ENCODE results near the gene PPP4R3A. TPM values are rescaled to one million over a fixed set of nuclear protein-coding genes. Genes with fewer than 3 reads are reported as not detected.
"Not testable (repeated sequence)": the region's sequence is repeated elsewhere in the genome, so short reads cannot be mapped to it uniquely, and the experiment has no call there.

The PPP4R3A gene
- total RNA-seq, 2 donors from 2014 or later = 57.5 to 104 TPM

DNA sequence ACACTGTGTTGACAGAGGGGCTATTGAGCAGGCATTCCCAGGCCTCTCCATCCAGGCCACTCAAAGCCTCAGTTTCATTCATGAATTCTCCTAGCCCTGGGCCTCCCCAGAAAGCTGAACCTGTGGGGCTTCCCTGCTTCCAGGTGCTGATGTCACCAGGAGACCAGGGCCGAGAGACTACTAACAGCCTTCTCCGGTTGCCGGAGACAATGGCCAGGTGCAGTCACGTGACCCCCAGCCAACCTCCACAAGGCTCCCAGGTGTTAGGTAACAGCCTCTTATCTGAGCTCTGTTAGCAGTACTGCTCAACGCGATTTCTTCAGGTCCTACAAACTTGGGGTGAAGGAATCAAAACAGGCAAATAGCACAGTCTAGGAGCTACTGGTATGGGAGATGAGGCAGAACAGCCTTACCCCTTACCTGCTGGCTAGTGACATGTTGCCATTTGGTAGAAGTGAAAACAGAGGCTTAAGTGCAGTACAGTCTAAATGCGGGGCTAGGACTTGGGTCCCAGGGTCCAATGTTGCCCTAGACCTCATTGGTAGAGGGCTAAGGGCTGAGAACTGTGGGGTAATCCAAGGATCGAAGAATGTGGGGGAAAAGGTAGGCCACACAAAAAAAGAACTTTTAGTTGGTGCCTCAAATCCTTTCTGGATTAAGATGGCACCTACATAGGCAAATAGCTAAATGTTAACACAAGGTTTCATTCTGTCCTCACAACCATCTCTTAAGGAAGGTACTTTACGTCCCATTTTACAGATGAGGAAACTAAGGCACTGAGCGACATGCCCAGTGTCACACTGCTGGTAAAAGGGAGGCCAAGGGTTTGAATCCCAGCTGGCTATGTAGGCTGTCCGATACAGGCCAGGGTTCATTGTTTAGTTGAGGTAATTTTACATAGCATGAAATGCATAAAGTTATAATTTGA is 96.3 kb downstream of the PPP4R3A start:
- H3K36me3 ChIP-seq = no peaks in the 10 kb centered on the region
- ATAC-seq (ENCODE audit: insufficient number of reproducible peaks, low FRiP score, low read depth) = no peak
- H3K27ac ChIP-seq = no peak overlapping the region

DNA sequence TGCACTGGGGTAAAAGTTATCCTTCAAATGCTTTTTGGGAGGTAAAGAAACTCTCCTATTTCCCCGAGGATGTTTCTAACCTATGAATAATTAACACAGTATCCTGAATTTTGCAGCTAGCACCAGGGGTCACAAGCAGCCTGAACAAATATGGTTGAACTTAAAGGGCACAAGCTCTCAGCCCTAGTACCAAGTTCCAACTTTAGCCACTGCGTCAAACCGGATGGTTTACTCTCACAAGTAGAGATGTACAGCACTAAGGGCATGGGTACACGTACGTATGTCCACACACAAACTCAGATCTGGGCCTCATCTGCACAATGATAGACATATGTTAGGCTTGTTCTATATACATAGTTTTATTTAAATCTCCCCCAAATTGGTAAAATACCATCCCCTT is 97.2 kb downstream of the PPP4R3A start:
- H3K9me3 ChIP-seq = no peaks in the 10 kb centered on the region

More for the DNA sequence above, 96.3 kb downstream of the PPP4R3A start:
- no peaks in the 10 kb centered on the region for H3K27me3 ChIP-seq (replicated peaks; ENCODE audit: insufficient read depth)
- DNase-seq (ENCODE audit: low spot score) = no peak
- H3K4me1 ChIP-seq (ENCODE audit: control insufficient read depth in 1 of 2, low read depth in 2 of 2) = peaks cover 6 to 14% of the 10 kb centered on the region in 2 donors
- H3K4me3 ChIP-seq = no peak overlapping the region
- TF ChIP-seq, protein P1, sequence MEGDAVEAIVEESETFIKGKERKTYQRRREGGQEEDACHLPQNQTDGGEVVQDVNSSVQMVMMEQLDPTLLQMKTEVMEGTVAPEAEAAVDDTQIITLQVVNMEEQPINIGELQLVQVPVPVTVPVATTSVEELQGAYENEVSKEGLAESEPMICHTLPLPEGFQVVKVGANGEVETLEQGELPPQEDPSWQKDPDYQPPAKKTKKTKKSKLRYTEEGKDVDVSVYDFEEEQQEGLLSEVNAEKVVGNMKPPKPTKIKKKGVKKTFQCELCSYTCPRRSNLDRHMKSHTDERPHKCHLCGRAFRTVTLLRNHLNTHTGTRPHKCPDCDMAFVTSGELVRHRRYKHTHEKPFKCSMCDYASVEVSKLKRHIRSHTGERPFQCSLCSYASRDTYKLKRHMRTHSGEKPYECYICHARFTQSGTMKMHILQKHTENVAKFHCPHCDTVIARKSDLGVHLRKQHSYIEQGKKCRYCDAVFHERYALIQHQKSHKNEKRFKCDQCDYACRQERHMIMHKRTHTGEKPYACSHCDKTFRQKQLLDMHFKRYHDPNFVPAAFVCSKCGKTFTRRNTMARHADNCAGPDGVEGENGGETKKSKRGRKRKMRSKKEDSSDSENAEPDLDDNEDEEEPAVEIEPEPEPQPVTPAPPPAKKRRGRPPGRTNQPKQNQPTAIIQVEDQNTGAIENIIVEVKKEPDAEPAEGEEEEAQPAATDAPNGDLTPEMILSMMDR (IDR thresholded peaks at IDR 0.05) = no peak
- H3K9me3 ChIP-seq = no peaks in the 10 kb centered on the region

DNA sequence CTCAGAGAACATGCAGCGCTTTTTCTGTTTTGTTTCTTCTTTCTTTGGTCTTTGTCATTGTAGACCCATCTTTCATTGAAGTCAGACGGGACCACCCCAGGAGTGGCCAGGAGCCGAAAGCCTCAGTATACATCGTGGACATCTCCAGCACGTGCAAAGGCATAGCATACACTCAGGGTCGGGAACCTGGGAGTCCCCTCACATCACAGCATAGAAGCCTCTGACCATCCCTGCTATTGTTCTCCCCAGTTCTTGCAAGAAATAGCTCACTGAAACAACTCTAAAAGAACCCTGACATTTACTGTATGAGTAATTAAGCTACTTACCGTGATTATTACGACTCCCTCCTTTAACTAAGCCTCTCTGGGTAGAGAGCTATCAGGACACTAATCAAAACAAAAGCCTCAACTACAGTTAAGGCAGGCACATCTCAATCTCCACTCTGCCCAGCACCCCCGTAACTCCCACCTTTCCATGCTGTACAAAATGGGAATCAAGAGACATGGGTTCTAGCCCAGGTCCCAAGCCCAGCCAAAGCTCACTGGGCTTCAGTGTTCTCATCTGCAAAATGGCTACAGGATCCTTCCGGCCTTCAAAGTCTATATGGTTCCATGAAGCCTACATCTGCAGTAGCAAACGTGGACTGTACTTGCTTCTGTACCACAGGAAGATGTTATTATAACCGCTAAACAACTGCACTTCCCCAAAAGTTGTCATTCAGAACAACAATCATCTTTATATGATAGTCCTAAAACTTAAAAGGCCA is 99.2 kb downstream of the PPP4R3A start:
- no peak overlapping the region for H3K4me3 ChIP-seq
- no peaks in the 10 kb centered on the region for H3K27me3 ChIP-seq (replicated peaks; ENCODE audit: insufficient read depth)
- no peaks in the 10 kb centered on the region for H3K9me3 ChIP-seq
- no peaks in the 10 kb centered on the region for H3K4me1 ChIP-seq (ENCODE audit: control insufficient read depth in 1 of 2, low read depth in 2 of 2)
- H3K27ac ChIP-seq = no peak overlapping the region
- DNase-seq (ENCODE audit: low spot score) (no peak), ATAC-seq (ENCODE audit: insufficient number of reproducible peaks, low FRiP score, low read depth) (no peak)
- TF ChIP-seq, protein P1 (IDR thresholded peaks at IDR 0.05) = no peak
- no peaks in the 10 kb centered on the region for H3K36me3 ChIP-seq

More for the DNA sequence above, 97.2 kb downstream of the PPP4R3A start:
- TF ChIP-seq, protein P1 (IDR thresholded peaks at IDR 0.05) = no peak
- Histone ChIP-seq H3K27ac (no peak overlapping the region), H3K27me3 (replicated peaks; ENCODE audit: insufficient read depth) (no peaks in the 10 kb centered on the region), H3K4me1 (ENCODE audit: control insufficient read depth in 1 of 2, low read depth in 2 of 2) (peaks cover 0 to 6% of the 10 kb centered on the region in 2 donors), H3K36me3 (no peaks in the 10 kb centered on the region), H3K4me3 (no peak overlapping the region)
- ATAC-seq (ENCODE audit: insufficient number of reproducible peaks, low FRiP score, low read depth) (no peak), DNase-seq (ENCODE audit: low spot score) (no peak)

DNA sequence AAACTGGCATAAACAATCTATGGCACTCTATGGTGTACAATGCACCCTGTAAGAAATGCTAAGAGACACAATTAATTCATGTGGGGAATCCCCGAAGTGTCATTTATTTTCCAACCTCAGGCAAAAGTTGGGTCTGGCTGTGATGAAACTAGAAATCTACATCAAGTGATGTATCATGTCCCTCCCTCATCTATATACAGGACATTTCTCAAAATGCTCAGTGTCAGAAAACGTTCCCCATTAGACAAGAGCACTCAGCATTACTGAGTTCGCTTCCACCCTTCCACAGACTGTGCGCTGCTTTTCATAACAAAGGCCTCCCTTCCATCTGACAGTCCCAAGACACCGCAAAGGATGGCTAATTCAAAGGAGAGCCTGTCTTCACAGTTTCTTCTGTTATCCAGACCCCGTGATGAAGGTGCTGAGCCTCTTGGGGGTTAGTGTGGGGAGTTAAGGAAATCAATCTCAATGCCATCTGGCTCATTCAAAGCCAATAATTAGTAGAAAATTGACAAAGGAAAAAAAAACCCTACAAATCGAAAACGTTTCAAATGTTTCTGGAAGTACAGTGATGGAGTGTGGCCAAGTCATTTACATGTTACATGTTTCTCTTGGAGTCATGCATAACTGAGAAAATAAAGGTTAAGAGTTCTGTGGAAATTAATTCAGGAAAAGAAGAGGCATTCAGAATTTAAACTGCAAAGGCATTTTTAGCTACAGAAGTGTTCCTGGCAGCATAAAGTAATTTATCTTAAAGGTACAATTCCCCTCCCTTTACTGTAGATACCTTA is 100.0 kb downstream of the PPP4R3A start:
- H3K36me3 ChIP-seq = no peaks in the 10 kb centered on the region
- DNase-seq (ENCODE audit: low spot score) (no peak), ATAC-seq (ENCODE audit: insufficient number of reproducible peaks, low FRiP score, low read depth) (no peak)
- TF ChIP-seq, protein P1 (IDR thresholded peaks at IDR 0.05) = no peak
- no peaks in the 10 kb centered on the region for H3K4me1 ChIP-seq (ENCODE audit: control insufficient read depth in 1 of 2, low read depth in 2 of 2)
- no peaks in the 10 kb centered on the region for H3K27me3 ChIP-seq (replicated peaks; ENCODE audit: insufficient read depth)
- H3K9me3 ChIP-seq = no peaks in the 10 kb centered on the region
- no peak overlapping the region for H3K27ac ChIP-seq
- no peak overlapping the region for H3K4me3 ChIP-seq

DNA sequence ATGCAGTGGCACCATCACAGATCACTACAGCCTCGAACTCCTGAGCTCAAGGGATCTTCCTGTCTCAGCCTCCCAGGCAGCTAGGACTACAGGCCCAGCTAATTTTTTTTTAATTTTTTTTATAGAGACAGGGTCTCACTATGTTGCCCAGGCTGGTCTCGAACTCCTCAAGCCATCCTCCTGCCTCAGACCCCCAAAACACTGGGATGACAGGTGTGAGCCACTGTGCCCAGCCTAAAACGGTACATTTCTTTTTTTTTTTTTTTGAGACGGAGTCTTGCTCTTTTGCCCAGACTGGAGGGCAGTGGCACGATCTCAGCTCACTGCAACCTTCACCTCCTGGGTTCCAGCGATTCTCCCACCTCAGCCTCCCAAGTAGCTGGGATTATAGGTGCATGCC is 100.9 kb downstream of the PPP4R3A start:
- not testable (repeated sequence) for H3K27ac ChIP-seq; H3K4me3 ChIP-seq; H3K36me3 ChIP-seq; H3K27me3 ChIP-seq (replicated peaks; ENCODE audit: insufficient read depth); H3K9me3 ChIP-seq; DNase-seq (ENCODE audit: low spot score); H3K4me1 ChIP-seq (ENCODE audit: control insufficient read depth in 1 of 2, low read depth in 2 of 2); ATAC-seq (ENCODE audit: insufficient number of reproducible peaks, low FRiP score, low read depth)

Other genes starting within 250 kb of the PPP4R3A start
- gene CCDC88C, start 92.5 kb downstream of the PPP4R3A start, total RNA-seq = 10 to 100 TPM in 1 of 2 donors, 1 to 10 TPM in 1; 3.7 to 11.5 TPM
- gene CATSPERB, start 221.8 kb upstream of the PPP4R3A start, total RNA-seq = 10 to 100 TPM; 14.5 to 35.1 TPM

Measured in thoracic aorta (tissue), 2 donors.